GM06990 (cell line): ENCODE results near the gene KCNS1.

Experiments
- DNase-seq: peaks from one replicate; pipeline ENCODE4 v3.0.0-alpha.2; 2011; ENCODE audit not compliant: insufficient read length; ENCODE audit errors: extremely low read depth
- H3K27me3 ChIP-seq: replicated peaks from 2 replicates; pipeline ENCODE4 v1.6.0; 2011; ENCODE audit warnings: low read length; ENCODE audit not compliant: control insufficient read depth, insufficient read depth
- H3K36me3 ChIP-seq: 2 replicates; pipeline ENCODE4 v1.5.1; 2011; ENCODE audit warnings: low read length; ENCODE audit not compliant: control insufficient read depth, insufficient read depth
- H3K4me3 ChIP-seq: replicated peaks from 2 replicates; pipeline ENCODE4 v1.5.1; 2011; ENCODE audit warnings: low read depth, mild to moderate bottlenecking, control low read depth, low read length
- TF ChIP-seq, protein P1 (sequence below): IDR thresholded peaks from 2 replicates; pipeline ENCODE4 v1.5.1; 2011; ENCODE audit warnings: low read length, control low read depth, mild to moderate bottlenecking, inconsistent platforms; ENCODE audit not compliant: insufficient read depth, poor library complexity, severe bottlenecking

KCNS1 gene

GRCh38 chr20:45091366-45091765, 9.6 kb downstream of the KCNS1 start:
- Histone ChIP-seq H3K4me3 (no peak overlapping the region), H3K36me3 (peaks cover 1% of the 10 kb centered on the region; the same call in 1 of the 2 replicates), H3K27me3 (no peaks in the 10 kb centered on the region)
- TF ChIP-seq, protein P1, sequence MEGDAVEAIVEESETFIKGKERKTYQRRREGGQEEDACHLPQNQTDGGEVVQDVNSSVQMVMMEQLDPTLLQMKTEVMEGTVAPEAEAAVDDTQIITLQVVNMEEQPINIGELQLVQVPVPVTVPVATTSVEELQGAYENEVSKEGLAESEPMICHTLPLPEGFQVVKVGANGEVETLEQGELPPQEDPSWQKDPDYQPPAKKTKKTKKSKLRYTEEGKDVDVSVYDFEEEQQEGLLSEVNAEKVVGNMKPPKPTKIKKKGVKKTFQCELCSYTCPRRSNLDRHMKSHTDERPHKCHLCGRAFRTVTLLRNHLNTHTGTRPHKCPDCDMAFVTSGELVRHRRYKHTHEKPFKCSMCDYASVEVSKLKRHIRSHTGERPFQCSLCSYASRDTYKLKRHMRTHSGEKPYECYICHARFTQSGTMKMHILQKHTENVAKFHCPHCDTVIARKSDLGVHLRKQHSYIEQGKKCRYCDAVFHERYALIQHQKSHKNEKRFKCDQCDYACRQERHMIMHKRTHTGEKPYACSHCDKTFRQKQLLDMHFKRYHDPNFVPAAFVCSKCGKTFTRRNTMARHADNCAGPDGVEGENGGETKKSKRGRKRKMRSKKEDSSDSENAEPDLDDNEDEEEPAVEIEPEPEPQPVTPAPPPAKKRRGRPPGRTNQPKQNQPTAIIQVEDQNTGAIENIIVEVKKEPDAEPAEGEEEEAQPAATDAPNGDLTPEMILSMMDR, result no peak
- no peak for DNase-seq

GRCh38 chr20:45090481-45090880, 10.4 kb downstream of the KCNS1 start:
- Histone ChIP-seq H3K27me3 (no peaks in the 10 kb centered on the region), H3K4me3 (no peak overlapping the region), H3K36me3 (peaks cover 3% of the 10 kb centered on the region)
- TF ChIP-seq, protein P1, result no peak
- no peak for DNase-seq

DNA sequence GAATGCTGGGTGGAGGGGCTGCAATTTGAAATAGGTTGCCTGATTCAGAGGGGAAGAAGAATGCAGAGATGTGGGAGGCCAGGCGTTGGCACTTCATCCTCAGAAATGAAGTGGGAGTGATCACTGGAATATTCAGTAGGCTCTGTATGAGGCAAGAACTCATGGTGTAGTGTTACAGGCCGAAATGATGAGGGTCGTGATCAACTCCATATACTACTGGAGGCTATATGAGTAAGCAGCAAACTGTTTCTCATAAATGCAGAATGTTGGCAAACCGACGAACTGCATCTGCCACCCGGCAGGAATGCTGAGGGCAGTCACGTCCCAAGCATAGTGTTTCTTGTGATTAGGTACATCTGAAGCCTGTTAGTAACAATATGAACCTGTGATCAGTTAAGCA, 12.7 kb downstream of the KCNS1 start:
- Histone ChIP-seq H3K36me3 (peaks cover 3% of the 10 kb centered on the region), H3K27me3 (no peaks in the 10 kb centered on the region), H3K4me3 (no peak overlapping the region)
- no peak for DNase-seq
- TF ChIP-seq, protein P1, result no peak

DNA sequence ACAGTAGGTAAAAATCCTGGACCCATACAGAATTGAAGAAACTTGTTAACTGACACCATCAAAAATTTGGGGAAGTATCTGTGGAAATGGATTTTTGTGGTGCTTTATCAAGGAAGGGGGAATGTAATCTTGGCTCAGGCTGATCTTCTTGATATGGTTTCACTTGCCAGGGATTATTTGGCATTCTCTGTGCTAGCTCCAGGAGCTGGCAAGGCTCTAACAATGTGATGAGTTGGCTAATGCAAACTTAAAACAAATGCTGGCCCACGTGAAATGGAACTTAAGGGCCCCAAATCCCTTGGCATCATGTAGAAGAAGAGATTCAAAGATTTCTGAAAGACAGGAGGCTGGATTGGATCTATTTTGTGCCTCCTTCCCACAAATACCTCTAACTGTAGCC, 13.1 kb downstream of the KCNS1 start:
- peaks cover 3% of the 10 kb centered on the region for H3K36me3 ChIP-seq
- DNase-seq, result no peak
- TF ChIP-seq, protein P1, result no peak
- no peaks in the 10 kb centered on the region for H3K27me3 ChIP-seq
- no peak overlapping the region for H3K4me3 ChIP-seq

- H3K4me3 ChIP-seq, result no peak overlapping the region
- H3K27me3 ChIP-seq, result no peaks in the 10 kb centered on the region
- H3K36me3 ChIP-seq, result peaks cover 3% of the 10 kb centered on the region
- TF ChIP-seq, protein P1, result no peak
- DNase-seq, result no peak
Measured at GRCh38 chr20:45087097-45087790, 13.7 kb downstream of the KCNS1 start.

DNA sequence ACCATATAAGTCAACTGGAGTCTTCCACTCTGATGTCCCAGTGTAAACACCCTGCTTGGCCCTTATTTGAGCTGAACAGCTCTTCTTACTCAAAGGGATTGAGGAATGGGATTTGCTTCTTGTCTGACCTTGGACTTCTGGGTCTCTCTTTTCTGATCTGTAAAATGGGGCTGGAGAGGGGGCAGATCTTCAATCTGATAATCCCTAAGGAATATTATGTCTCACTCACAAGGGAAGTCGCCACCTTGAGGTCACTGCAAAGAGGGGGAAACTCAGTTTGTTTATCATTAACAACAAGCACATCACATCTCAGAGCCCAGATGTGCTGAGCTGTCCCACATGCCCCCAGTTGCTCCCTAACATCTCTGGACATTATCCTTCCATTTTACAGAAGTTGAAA, 15.1 kb downstream of the KCNS1 start:
- Histone ChIP-seq H3K27me3 (no peaks in the 10 kb centered on the region), H3K36me3 (peaks cover 6% of the 10 kb centered on the region), H3K4me3 (no peak overlapping the region)
- TF ChIP-seq, protein P1, result no peak
- no peak for DNase-seq
